Liver (tissue), 9 donors: ENCODE results near the gene HSPA12B. TPM values are rescaled to one million over a fixed set of nuclear protein-coding genes. Genes with fewer than 3 reads are reported as not detected.

Experiments used
- DNase-seq: peaks from one replicate; pipeline ENCODE4 v3.0.0-alpha.2; 2017; ENCODE audit warnings: low spot score
- H3K27ac ChIP-seq, 2 donors: one replicate each; pipeline ENCODE4 v1.7.0; 2013; ENCODE audit warnings: inconsistent platforms in 2 of 2, low read length in 2 of 2, control low read depth in 1 of 2, low read depth in 1 of 2, mild to moderate bottlenecking in 1 of 2
- H3K27me3 ChIP-seq, 4 donors: one replicate each; pipeline versions ENCODE4 v1.6.1 to v1.7.0; 2013; ENCODE audit warnings: low read length in 3 of 4, inconsistent platforms in 1 of 4, mild to moderate bottlenecking in 1 of 4, moderate library complexity in 1 of 4; ENCODE audit not compliant: control insufficient read depth in 4 of 4, insufficient read depth in 4 of 4
- H3K36me3 ChIP-seq, 4 donors: one replicate each; pipeline versions ENCODE4 v1.6.1 to v1.7.0; 2013; ENCODE audit warnings: low read length in 3 of 4, mild to moderate bottlenecking in 3 of 4, low read depth in 1 of 4, moderate library complexity in 1 of 4; ENCODE audit not compliant: control insufficient read depth in 4 of 4, insufficient read depth in 3 of 4
- H3K4me1 ChIP-seq, 4 donors: one replicate each; pipeline versions ENCODE4 v1.6.1 to v1.7.0; 2013; ENCODE audit warnings: low read length in 3 of 4, mild to moderate bottlenecking in 3 of 4, moderate library complexity in 1 of 4; ENCODE audit not compliant: control insufficient read depth in 4 of 4, insufficient read depth in 4 of 4
- H3K4me3 ChIP-seq, 3 donors: one replicate each; pipeline versions ENCODE4 v1.6.1 to v1.7.0; 2013; ENCODE audit warnings: low read length in 3 of 3, control low read depth in 1 of 3, low read depth in 1 of 3, mild to moderate bottlenecking in 1 of 3
- H3K9ac ChIP-seq, 2 donors: one replicate each; pipeline ENCODE4 v1.7.0; 2013; ENCODE audit warnings: low read length in 2 of 2, mild to moderate bottlenecking in 2 of 2, moderate library complexity in 2 of 2, control low read depth in 1 of 2, low read depth in 1 of 2
- H3K9me3 ChIP-seq, 4 donors: one replicate each; pipeline versions ENCODE4 v1.6.1 to v1.7.0; 2013; ENCODE audit warnings: low read length in 3 of 4; ENCODE audit not compliant: control insufficient read depth in 4 of 4
- EGR1 ChIP-seq, 2 donors: IDR thresholded peaks; 2 replicates each; pipeline ENCODE4 v1.6.1; 2016 to 2018; ENCODE audit warnings: antibody characterized with exemption in 2 of 2, low read depth in 2 of 2
- FOXA1 ChIP-seq: IDR thresholded peaks from 2 replicates; pipeline ENCODE4 v1.6.1; 2016; ENCODE audit warnings: antibody characterized with exemption
- FOXA2 ChIP-seq: IDR thresholded peaks from 2 replicates; pipeline ENCODE4 v1.6.1; 2016; ENCODE audit warnings: antibody characterized with exemption
- GABPA ChIP-seq, 2 donors: IDR thresholded peaks in 1 of 2; conservative IDR thresholded peaks in 1 of 2; 2 replicates each; pipeline ENCODE4 v1.6.1; 2016; ENCODE audit warnings: antibody characterized with exemption in 2 of 2, mild to moderate bottlenecking in 1 of 2, moderate library complexity in 1 of 2
- HNF4A ChIP-seq, 2 donors: conservative IDR thresholded peaks; 2 replicates each; pipeline ENCODE4 v1.6.1; 2016; ENCODE audit warnings: antibody characterized with exemption in 2 of 2, mild to moderate bottlenecking in 2 of 2
- HNF4G ChIP-seq: IDR thresholded peaks from 2 replicates; pipeline ENCODE4 v1.6.1; 2016; ENCODE audit warnings: antibody characterized with exemption
- JUND ChIP-seq, 2 donors: IDR thresholded peaks; 2 replicates each; pipeline ENCODE4 v1.6.1; 2016; ENCODE audit warnings: antibody characterized with exemption in 2 of 2
- NR2F2 ChIP-seq: IDR thresholded peaks from 2 replicates; pipeline ENCODE4 v1.6.1; 2016; ENCODE audit warnings: antibody characterized with exemption
- RAD21 ChIP-seq, 2 donors: IDR thresholded peaks; 2 replicates each; pipeline ENCODE4 v1.6.1; 2016; ENCODE audit warnings: antibody characterized with exemption in 2 of 2, mild to moderate bottlenecking in 2 of 2
- RXRA ChIP-seq, 2 donors: IDR thresholded peaks; 2 replicates each; pipeline ENCODE4 v1.6.1; 2017 to 2018; ENCODE audit warnings: antibody characterized with exemption in 2 of 2, mild to moderate bottlenecking in 1 of 2
- SP1 ChIP-seq: IDR thresholded peaks from 2 replicates; pipeline ENCODE4 v1.6.1; 2018; ENCODE audit warnings: antibody characterized with exemption, mild to moderate bottlenecking
- TAF1 ChIP-seq: conservative IDR thresholded peaks from 2 replicates; pipeline ENCODE4 v1.6.1; 2016; ENCODE audit warnings: antibody characterized with exemption, mild to moderate bottlenecking
- YY1 ChIP-seq: IDR thresholded peaks from 2 replicates; pipeline ENCODE4 v1.6.1; 2016; ENCODE audit warnings: antibody characterized with exemption, mild to moderate bottlenecking
- WGBS: extraction: QIAGEN DNeasy Blood & Tissue Kit; methylation state at CpG from one replicate; pipeline ENCODE4 v1.1.7; 2013; 5-methylcytosine and 5-hydroxymethylcytosine counted together
- polyA plus RNA-seq, 2 donors: library from polyadenylated mRNA; stranded (reverse) in 1 of 2; unstranded in 1 of 2; fragments of 200-250 nt in 1 of 2; fragments of >200 nt in 1 of 2; fragmentation: Nextera tagmentation in 1 of 2; extraction: Ambion mirVana in 1 of 2; gene quantifications; one replicate each; pipeline versions ENCODE4 v1.2.1 to v1.2.3, GENCODE V29; 2013 to 2015
- total RNA-seq, 2 donors: library from RNA; depleted of rRNA; stranded (reverse); fragments of >200 nt; gene quantifications; one replicate each; pipeline ENCODE4 v1.2.3, GENCODE V29; 2014
- TF ChIP-seq, protein P1 (sequence below): fragments of 150-350 bp; IDR thresholded peaks from 2 replicates; pipeline ENCODE4 v1.5.1; 2017; ENCODE audit warnings: improper control_type of control experiment, low read depth, low read length; ENCODE audit not compliant: missing input control
- TF ChIP-seq, protein P2 (sequence below): IDR thresholded peaks from 2 replicates; pipeline ENCODE4 v1.6.1; 2016; ENCODE audit warnings: antibody characterized with exemption, mild to moderate bottlenecking
- TF ChIP-seq, protein P3 (sequence below): IDR thresholded peaks from 2 replicates; pipeline ENCODE4 v1.6.1; 2016; ENCODE audit warnings: antibody characterized with exemption
- TF ChIP-seq, protein P4 (sequence below): IDR thresholded peaks from 2 replicates; pipeline ENCODE4 v1.6.1; 2016; ENCODE audit warnings: antibody characterized with exemption
- TF ChIP-seq, protein P5 (sequence below): IDR thresholded peaks from 2 replicates; pipeline ENCODE4 v1.6.1; 2016; ENCODE audit warnings: antibody characterized with exemption
- donor health status: healthy.
- donor health status: healthy.
- donor health status: healthy.
- donor health status: healthy.
- donor health status: healthy.

HSPA12B gene
- total and polyA plus RNA-seq, 4 donors, result 0.72 to 1.8 (median 0.87) TPM

DNA sequence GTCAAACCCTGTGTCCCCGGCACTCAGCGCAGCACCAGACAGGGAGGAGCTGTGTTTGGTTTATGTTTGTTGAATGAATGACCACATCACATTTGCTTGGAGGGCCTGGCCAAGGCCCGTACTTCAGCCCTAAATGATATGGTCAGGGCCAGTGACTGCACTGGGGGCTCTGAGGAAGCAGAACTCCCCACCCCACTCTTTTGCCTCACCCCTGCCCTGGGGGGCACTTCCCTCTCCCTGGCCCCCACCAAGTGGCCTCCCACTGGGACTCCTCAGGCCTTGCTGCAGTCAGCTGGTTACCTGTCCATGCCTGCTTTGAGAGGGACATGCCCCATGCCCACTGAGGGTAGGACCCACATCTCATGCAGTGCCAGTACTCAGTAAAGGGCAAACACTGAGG lies 32.2 kb downstream of the HSPA12B start:
- TF ChIP-seq, protein P1, sequence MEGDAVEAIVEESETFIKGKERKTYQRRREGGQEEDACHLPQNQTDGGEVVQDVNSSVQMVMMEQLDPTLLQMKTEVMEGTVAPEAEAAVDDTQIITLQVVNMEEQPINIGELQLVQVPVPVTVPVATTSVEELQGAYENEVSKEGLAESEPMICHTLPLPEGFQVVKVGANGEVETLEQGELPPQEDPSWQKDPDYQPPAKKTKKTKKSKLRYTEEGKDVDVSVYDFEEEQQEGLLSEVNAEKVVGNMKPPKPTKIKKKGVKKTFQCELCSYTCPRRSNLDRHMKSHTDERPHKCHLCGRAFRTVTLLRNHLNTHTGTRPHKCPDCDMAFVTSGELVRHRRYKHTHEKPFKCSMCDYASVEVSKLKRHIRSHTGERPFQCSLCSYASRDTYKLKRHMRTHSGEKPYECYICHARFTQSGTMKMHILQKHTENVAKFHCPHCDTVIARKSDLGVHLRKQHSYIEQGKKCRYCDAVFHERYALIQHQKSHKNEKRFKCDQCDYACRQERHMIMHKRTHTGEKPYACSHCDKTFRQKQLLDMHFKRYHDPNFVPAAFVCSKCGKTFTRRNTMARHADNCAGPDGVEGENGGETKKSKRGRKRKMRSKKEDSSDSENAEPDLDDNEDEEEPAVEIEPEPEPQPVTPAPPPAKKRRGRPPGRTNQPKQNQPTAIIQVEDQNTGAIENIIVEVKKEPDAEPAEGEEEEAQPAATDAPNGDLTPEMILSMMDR, result no peak
- TF ChIP-seq FOXA2 (no peak), EGR1 (IDR thresholded peaks at IDR 0.05; ENCODE audit: low read depth in 2 of 2) (no peak), RXRA (IDR thresholded peaks at IDR 0.05) (no peak)
- no peaks in the 10 kb centered on the region for H3K9me3 ChIP-seq
- H3K27me3 ChIP-seq, result no peaks in the 10 kb centered on the region
- WGBS, result 94% methylated on average over 3 of the region's 3 CpGs
- no peak overlapping the region for H3K4me3 ChIP-seq
- no peaks in the 10 kb centered on the region for H3K36me3 ChIP-seq
- DNase-seq, result no peak
- H3K9ac ChIP-seq, result no peak overlapping the region
- H3K4me1 ChIP-seq, result peaks cover 3 to 19% (median 14%) of the 10 kb centered on the region in 4 donors
- H3K27ac ChIP-seq, result no peak overlapping the region

DNA sequence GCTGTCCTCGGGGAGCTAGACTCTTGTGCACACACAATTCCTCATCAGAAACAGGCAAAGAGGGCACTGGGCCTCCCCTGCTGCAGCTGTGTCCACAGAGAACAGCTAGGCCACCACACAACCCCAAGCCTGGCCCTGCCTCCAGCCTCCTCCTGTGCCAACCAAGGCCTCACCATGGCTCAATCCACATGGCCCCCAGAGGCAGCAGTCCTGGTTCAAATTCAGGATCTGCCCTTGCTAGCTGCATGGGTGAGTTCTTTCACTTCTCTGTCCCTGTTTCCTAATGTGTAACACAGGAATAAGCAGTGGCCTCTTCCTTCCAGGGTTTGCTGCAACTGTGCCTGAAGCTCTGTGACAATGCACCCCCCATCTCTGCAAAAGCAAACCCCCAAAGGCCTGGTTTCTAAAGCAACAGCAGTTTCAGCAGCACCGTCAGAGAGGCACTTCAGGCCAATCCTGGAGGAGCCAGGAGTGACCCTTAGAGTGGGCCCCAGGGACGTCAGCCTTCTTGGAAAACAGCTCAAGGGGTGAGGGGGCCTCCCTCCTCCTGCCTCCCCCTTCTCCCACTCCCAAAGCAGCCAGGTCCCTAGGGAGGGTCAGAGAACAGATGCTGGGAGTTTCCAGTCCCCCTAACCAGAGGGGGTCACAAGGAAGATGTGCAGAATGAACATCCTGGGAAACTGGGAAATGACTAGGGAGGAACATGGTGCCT lies 32.8 kb downstream of the HSPA12B start:
- H3K27me3 ChIP-seq, result no peaks in the 10 kb centered on the region
- H3K27ac ChIP-seq, result no peak overlapping the region
- TF ChIP-seq, protein P1, result no peak
- no peak for TF ChIP-seq NR2F2
- TF ChIP-seq FOXA2, result no peak
- TF ChIP-seq RXRA (IDR thresholded peaks at IDR 0.05), result no peak
- no peak for TF ChIP-seq HNF4G
- TF ChIP-seq, protein P2, sequence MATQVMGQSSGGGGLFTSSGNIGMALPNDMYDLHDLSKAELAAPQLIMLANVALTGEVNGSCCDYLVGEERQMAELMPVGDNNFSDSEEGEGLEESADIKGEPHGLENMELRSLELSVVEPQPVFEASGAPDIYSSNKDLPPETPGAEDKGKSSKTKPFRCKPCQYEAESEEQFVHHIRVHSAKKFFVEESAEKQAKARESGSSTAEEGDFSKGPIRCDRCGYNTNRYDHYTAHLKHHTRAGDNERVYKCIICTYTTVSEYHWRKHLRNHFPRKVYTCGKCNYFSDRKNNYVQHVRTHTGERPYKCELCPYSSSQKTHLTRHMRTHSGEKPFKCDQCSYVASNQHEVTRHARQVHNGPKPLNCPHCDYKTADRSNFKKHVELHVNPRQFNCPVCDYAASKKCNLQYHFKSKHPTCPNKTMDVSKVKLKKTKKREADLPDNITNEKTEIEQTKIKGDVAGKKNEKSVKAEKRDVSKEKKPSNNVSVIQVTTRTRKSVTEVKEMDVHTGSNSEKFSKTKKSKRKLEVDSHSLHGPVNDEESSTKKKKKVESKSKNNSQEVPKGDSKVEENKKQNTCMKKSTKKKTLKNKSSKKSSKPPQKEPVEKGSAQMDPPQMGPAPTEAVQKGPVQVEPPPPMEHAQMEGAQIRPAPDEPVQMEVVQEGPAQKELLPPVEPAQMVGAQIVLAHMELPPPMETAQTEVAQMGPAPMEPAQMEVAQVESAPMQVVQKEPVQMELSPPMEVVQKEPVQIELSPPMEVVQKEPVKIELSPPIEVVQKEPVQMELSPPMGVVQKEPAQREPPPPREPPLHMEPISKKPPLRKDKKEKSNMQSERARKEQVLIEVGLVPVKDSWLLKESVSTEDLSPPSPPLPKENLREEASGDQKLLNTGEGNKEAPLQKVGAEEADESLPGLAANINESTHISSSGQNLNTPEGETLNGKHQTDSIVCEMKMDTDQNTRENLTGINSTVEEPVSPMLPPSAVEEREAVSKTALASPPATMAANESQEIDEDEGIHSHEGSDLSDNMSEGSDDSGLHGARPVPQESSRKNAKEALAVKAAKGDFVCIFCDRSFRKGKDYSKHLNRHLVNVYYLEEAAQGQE, result no peak
- TF ChIP-seq FOXA1, result no peak
- no peak for TF ChIP-seq RAD21 (IDR thresholded peaks at IDR 0.05)
- no peak for TF ChIP-seq HNF4A (conservative IDR thresholded peaks at IDR 0.05)
- TF ChIP-seq, protein P3, sequence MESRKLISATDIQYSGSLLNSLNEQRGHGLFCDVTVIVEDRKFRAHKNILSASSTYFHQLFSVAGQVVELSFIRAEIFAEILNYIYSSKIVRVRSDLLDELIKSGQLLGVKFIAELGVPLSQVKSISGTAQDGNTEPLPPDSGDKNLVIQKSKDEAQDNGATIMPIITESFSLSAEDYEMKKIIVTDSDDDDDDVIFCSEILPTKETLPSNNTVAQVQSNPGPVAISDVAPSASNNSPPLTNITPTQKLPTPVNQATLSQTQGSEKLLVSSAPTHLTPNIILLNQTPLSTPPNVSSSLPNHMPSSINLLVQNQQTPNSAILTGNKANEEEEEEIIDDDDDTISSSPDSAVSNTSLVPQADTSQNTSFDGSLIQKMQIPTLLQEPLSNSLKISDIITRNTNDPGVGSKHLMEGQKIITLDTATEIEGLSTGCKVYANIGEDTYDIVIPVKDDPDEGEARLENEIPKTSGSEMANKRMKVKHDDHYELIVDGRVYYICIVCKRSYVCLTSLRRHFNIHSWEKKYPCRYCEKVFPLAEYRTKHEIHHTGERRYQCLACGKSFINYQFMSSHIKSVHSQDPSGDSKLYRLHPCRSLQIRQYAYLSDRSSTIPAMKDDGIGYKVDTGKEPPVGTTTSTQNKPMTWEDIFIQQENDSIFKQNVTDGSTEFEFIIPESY, result no peak
- TF ChIP-seq SP1, result no peak
- no peak for TF ChIP-seq EGR1 (IDR thresholded peaks at IDR 0.05; ENCODE audit: low read depth in 2 of 2)
- no peak for TF ChIP-seq YY1
- TF ChIP-seq, protein P4, sequence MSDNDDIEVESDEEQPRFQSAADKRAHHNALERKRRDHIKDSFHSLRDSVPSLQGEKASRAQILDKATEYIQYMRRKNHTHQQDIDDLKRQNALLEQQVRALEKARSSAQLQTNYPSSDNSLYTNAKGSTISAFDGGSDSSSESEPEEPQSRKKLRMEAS, result no peak
- no peak for TF ChIP-seq GABPA (IDR thresholded peaks at IDR 0.05 in 1 of 2, conservative IDR thresholded peaks at IDR 0.05 in 1 of 2)
- no peak for TF ChIP-seq TAF1
- TF ChIP-seq, protein P5, sequence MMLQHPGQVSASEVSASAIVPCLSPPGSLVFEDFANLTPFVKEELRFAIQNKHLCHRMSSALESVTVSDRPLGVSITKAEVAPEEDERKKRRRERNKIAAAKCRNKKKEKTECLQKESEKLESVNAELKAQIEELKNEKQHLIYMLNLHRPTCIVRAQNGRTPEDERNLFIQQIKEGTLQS, result no peak
- no peak for TF ChIP-seq JUND (IDR thresholded peaks at IDR 0.05)
- H3K9me3 ChIP-seq, result no peaks in the 10 kb centered on the region
- no peaks in the 10 kb centered on the region for H3K36me3 ChIP-seq
- WGBS, result 84% methylated on average over 3 of the region's 3 CpGs
- H3K4me1 ChIP-seq, result peaks cover 3 to 19% (median 14%) of the 10 kb centered on the region in 4 donors
- no peak overlapping the region for H3K4me3 ChIP-seq
- no peak for DNase-seq
- no peak overlapping the region for H3K9ac ChIP-seq
